OCI-LY1 (cell line): Measurements from ENCODE around the gene EBP.

Source experiments
- H2AFZ ChIP-seq: fragments of 200-600 bp; sonication (generic), shearing (Covaris generic); 2 replicates; pipeline ENCODE4 v1.6.0; 2014; ENCODE audit warnings: antibody characterized with exemption, mild to moderate bottlenecking, low read length
- H3F3A ChIP-seq: fragments of 200-600 bp; sonication (generic), shearing (Covaris generic); 2 replicates; pipeline ENCODE4 v1.6.0; 2014; ENCODE audit warnings: mild to moderate bottlenecking, antibody characterized with exemption, low read length, moderate library complexity; ENCODE audit not compliant: insufficient read depth
- H3K27ac ChIP-seq: fragments of 200-600 bp; sonication (generic); 2 replicates; pipeline ENCODE4 v1.5.1; 2014; ENCODE audit warnings: low read length, mixed run types, mild to moderate bottlenecking, low read depth; ENCODE audit not compliant: poor library complexity, severe bottlenecking
- H3K27me3 ChIP-seq: fragments of 200-600 bp; sonication (generic); 2 replicates; pipeline ENCODE4 v1.6.0; 2014; ENCODE audit warnings: antibody characterized with exemption, mild to moderate bottlenecking, low read length, moderate library complexity; ENCODE audit not compliant: insufficient read depth
- H3K36me3 ChIP-seq: fragments of 200-600 bp; sonication (generic); 2 replicates; pipeline ENCODE4 v1.6.1; 2014; ENCODE audit warnings: mild to moderate bottlenecking, antibody characterized with exemption, low read length, moderate library complexity, mixed read lengths; ENCODE audit not compliant: insufficient read depth
- H3K4me1 ChIP-seq: fragments of 200-600 bp; sonication (generic); 2 replicates; pipeline ENCODE4 v1.5.1; 2014; ENCODE audit warnings: mild to moderate bottlenecking, low read length, moderate library complexity; ENCODE audit not compliant: insufficient read depth, severe bottlenecking
- H3K4me2 ChIP-seq: fragments of 200-600 bp; sonication (generic), shearing (Covaris generic); 2 replicates; pipeline ENCODE4 v1.6.1; 2014; ENCODE audit warnings: low read length
- H3K4me3 ChIP-seq: fragments of 200-600 bp; sonication (generic); 2 replicates; pipeline ENCODE4 v1.5.1; 2014; ENCODE audit warnings: low read length, low read depth, mild to moderate bottlenecking, mixed read lengths; ENCODE audit not compliant: poor library complexity, severe bottlenecking
- H3K79me2 ChIP-seq: fragments of 200-600 bp; shearing (Covaris generic); 2 replicates; pipeline ENCODE4 v1.6.1; 2016; ENCODE audit warnings: mixed run types, low read length, mixed read lengths; ENCODE audit not compliant: insufficient read depth
- H3K9ac ChIP-seq: fragments of 200-600 bp; sonication (generic), shearing (Covaris generic); 2 replicates; pipeline ENCODE4 v1.6.1; 2014; ENCODE audit warnings: mild to moderate bottlenecking, low read length, mixed read lengths
- H3K9me2 ChIP-seq: fragments of 200-600 bp; sonication (generic), shearing (Covaris generic); 2 replicates; pipeline ENCODE4 v1.6.1; 2014; ENCODE audit warnings: low read depth, mild to moderate bottlenecking, low read length, mixed read lengths
- H3K9me3 ChIP-seq: fragments of 200-600 bp; shearing (Covaris generic); 2 replicates; pipeline ENCODE4 v1.6.1; 2014; ENCODE audit warnings: low read length, mixed read lengths
- H4K20me1 ChIP-seq: fragments of 200-600 bp; sonication (generic), shearing (Covaris generic); 2 replicates; pipeline ENCODE4 v1.6.0; 2016; ENCODE audit warnings: mild to moderate bottlenecking, low read length; ENCODE audit not compliant: insufficient read depth
- EZH2 ChIP-seq: fragments of 200-600 bp; sonication (generic), shearing (Covaris generic); IDR thresholded peaks from 2 replicates; pipeline ENCODE4 v1.8.0; 2017; ENCODE audit warnings: borderline replicate concordance, mixed run types, mild to moderate bottlenecking, antibody characterized with exemption, low read length, moderate library complexity, mixed read lengths
- TF ChIP-seq, protein P1 (sequence below): fragments of 200-600 bp; sonication (generic), shearing (Covaris generic); IDR thresholded peaks from 2 replicates; pipeline ENCODE4 v1.5.1; 2017; ENCODE audit warnings: mild to moderate bottlenecking, antibody characterized with exemption, low read length, moderate library complexity, mixed read lengths

The EBP gene

DNA sequence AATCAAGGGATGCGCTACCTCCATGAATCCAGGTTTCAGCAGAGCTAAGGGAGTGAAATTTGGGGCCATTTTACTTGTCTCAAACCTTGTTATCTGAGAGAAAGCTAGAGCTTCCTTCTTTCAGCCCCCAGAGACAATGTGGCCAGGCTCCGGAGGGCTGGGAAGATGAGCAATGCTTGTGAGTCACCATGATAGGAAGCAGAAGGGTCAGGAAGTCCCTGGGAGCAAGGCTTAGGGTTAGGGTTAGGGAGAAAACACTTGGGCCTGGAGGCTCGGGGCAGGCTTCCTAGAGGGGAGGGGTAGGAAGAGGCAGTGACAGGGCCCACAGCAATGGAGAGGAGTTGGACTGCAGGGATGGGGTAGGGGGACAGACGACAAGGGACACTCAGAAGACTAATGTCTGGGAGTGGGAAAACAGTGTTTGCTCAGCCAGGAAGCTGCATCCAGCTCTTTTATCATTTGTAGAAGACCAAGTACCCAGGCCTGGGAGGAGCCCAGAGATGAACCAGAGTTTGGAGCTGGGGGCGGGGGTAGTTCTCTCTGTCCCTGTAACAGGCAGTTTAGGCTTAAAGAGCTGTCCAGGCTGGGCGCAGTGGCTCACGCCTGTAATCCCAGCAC, 29.2 kb upstream of the EBP start:
- Histone ChIP-seq H3K4me3 (no peak overlapping the region), H4K20me1 (no peaks in the 10 kb centered on the region), H3K9me2 (no peaks in the 10 kb centered on the region), H3K27me3 (no peaks in the 10 kb centered on the region), H3K27ac (no peak overlapping the region), H3K9ac (no peak overlapping the region), H3K4me1 (no peaks in the 10 kb centered on the region), H3K4me2 (no peak overlapping the region), H3K79me2 (no peaks in the 10 kb centered on the region), H2AFZ (no peak overlapping the region), H3F3A (no peaks in the 10 kb centered on the region), H3K9me3 (no peaks in the 10 kb centered on the region), H3K36me3 (no peaks in the 10 kb centered on the region)
- TF ChIP-seq, protein P1, sequence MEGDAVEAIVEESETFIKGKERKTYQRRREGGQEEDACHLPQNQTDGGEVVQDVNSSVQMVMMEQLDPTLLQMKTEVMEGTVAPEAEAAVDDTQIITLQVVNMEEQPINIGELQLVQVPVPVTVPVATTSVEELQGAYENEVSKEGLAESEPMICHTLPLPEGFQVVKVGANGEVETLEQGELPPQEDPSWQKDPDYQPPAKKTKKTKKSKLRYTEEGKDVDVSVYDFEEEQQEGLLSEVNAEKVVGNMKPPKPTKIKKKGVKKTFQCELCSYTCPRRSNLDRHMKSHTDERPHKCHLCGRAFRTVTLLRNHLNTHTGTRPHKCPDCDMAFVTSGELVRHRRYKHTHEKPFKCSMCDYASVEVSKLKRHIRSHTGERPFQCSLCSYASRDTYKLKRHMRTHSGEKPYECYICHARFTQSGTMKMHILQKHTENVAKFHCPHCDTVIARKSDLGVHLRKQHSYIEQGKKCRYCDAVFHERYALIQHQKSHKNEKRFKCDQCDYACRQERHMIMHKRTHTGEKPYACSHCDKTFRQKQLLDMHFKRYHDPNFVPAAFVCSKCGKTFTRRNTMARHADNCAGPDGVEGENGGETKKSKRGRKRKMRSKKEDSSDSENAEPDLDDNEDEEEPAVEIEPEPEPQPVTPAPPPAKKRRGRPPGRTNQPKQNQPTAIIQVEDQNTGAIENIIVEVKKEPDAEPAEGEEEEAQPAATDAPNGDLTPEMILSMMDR: no peak
- TF ChIP-seq EZH2: no peak

DNA sequence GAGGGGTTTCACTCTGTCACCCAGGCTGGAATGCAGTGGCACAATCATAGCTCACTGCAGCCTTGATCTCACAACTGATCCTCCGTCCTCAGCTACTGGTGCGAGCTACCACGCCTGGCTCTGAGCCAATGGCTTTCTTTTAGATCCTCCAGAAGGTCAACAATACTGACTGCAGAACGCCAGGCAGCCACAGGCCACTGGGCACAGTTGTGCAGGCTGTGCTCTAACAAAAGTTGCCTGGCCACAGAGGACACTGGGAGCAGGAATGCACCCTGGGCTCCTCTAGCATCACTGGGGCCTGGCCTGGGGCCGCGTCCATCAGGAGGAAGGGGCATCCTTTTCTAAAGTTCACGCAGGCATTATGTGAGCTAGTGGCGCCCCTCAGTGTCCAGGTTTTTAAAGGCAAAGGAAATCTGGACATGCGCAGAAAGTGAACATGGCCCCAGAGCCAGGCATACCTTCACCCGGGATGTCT, 27.7 kb upstream of the EBP start:
- no peaks in the 10 kb centered on the region for H3K36me3 ChIP-seq
- no peak overlapping the region for H3K27ac ChIP-seq
- no peak overlapping the region for H3K4me2 ChIP-seq
- H3K27me3 ChIP-seq: no peaks in the 10 kb centered on the region
- no peak overlapping the region for H3K9ac ChIP-seq
- no peaks in the 10 kb centered on the region for H4K20me1 ChIP-seq
- H3K9me3 ChIP-seq: no peaks in the 10 kb centered on the region
- H3F3A ChIP-seq: no peaks in the 10 kb centered on the region
- H3K4me1 ChIP-seq: no peaks in the 10 kb centered on the region
- H3K79me2 ChIP-seq: no peaks in the 10 kb centered on the region
- no peak overlapping the region for H2AFZ ChIP-seq
- no peak overlapping the region for H3K4me3 ChIP-seq
- H3K9me2 ChIP-seq: no peaks in the 10 kb centered on the region
- no peak for TF ChIP-seq EZH2
- TF ChIP-seq, protein P1: peak; percentile 51

DNA sequence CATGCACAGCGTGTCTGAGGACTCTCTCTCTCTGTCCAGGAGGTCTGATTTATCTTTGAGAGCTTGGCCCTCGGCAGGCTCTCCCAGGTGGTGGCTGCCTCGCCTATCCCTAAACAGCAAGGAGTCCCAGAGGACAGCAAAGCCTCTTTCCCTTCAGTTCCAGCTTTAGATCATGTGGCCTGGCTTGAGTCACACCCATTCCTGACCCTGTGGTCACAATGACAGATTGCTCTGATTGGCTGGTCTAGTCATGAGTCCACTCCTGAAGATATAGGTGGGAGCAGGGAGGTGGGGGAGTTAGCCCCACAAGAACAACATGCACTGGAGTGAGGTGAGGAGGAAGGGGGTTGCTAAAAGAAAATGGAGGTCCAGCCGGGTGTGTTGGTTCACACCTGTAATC, 24.9 kb upstream of the EBP start:
- TF ChIP-seq, protein P1: no peak
- TF ChIP-seq EZH2: no peak
- no peaks in the 10 kb centered on the region for H3K36me3 ChIP-seq
- H3K27ac ChIP-seq: no peak overlapping the region
- H3K27me3 ChIP-seq: no peaks in the 10 kb centered on the region
- H2AFZ ChIP-seq: no peak overlapping the region
- H4K20me1 ChIP-seq: no peaks in the 10 kb centered on the region
- H3K79me2 ChIP-seq: no peaks in the 10 kb centered on the region
- no peaks in the 10 kb centered on the region for H3F3A ChIP-seq
- no peak overlapping the region for H3K4me2 ChIP-seq
- H3K9me2 ChIP-seq: no peaks in the 10 kb centered on the region
- no peak overlapping the region for H3K4me3 ChIP-seq
- no peaks in the 10 kb centered on the region for H3K4me1 ChIP-seq
- no peaks in the 10 kb centered on the region for H3K9me3 ChIP-seq
- H3K9ac ChIP-seq: no peak overlapping the region
